ENCODE measurements around the gene C3orf22.
"Not testable (repeated sequence)": the region's sequence is repeated elsewhere in the genome, so short reads cannot be mapped to it uniquely, and the experiment has no call there.

C3orf22 gene

DNA sequence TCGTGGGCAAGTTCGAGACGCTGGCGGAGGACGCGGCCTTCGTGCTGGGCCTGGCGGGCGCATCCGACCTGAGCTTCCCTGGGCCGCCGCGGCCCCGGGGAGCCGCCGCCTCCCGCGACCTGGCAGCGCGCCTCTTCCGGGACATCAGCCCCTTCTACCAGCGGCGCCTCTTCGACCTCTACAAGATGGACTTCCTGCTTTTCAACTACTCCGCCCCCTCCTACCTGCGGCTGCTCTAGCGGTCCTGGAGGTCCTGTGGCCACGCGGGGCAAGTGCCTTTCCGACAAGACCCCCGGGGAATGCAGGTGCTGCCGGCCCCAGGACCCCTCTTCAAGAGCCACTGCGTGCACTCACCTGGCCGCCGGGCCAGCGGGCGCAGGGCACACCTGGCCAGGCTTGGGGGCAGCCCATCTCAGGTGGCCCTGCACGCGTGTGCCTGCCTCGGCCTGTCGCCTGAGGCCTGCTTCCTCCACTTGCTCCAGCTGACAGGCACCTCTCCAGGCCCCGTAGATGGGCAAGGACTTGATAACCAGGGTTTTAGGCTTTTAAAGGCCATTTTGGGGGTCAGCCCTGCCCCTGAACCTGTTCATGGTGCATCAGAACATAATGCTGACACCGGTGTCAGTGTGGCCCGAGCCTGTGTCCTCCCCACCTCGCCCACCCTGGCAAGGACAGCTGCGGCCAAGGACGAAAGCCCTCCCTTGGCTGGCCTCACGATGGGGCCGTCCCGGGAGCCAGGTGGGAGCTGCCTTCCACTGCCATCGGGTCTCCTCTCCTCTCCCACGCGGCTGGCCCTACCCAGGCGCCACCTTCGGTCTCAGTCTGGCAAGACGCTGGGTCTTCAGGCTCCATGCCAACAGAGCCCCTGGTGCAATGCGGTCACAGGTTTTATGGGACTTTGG lies 16.1 kb downstream of the C3orf22 start:
- DNase-seq (ENCODE audit: low read depth), result no peak

DNA sequence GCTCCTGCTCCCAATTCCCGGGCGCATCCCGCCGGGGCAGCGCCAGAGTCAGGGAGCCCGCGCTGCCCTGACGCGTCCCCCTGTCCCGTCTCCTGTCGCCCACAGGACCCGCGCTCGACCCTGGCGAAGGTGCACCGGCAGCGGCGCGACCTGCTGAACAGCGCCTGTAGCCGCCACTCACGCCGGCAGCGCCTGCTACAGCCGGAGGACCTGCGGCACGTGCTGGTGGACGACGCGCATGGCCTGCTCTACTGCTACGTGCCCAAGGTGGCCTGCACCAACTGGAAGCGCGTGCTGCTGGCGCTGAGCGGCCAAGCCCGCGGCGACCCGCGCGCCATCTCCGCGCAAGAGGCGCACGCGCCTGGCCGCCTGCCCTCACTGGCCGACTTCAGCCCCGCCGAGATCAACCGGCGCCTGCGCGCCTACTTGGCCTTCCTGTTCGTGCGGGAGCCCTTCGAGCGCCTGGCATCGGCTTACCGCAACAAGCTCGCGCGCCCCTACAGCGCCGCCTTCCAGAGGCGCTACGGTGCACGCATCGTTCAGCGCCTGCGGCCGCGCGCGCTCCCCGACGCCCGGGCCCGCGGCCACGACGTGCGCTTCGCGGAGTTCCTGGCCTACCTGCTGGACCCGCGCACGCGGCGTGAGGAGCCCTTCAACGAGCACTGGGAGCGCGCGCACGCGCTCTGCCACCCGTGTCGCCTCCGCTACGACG lies 16.9 kb downstream of the C3orf22 start:
- DNase-seq (ENCODE audit: low read depth), result no peak

DNA sequence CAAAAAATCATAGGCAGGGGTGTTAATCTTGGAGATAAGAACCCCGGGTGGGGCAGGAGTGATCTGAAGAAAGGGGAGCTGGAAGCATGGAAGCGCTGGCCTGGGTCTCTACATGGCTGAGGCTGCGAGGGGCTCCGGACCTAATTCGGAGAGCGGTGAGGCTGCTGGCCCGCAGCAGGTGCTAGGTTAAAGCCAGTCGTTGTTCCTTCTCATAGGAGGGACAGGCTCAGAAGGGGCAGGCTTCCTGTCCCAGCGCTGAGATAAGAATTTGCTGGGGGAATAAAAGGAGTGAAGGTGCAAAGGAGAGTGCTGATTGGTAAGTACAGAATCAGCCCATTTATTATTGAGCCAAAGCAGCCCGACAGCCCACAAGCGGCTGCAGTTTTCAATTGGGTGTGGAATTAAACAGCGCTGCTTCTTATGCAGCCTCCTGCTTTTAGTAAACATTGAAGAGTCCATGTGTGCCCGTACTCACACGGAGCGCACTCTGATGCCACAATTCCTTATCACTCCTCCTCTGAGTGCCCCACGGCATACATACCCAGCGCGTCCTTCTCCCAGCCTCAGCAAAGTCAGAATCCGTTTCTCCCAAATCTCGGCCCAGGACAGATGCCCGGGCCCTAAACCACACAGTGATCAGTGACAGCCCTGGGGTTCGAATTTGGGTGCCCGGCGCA lies 17.6 kb downstream of the C3orf22 start:
- DNase-seq (ENCODE audit: low read depth), result no peak

DNA sequence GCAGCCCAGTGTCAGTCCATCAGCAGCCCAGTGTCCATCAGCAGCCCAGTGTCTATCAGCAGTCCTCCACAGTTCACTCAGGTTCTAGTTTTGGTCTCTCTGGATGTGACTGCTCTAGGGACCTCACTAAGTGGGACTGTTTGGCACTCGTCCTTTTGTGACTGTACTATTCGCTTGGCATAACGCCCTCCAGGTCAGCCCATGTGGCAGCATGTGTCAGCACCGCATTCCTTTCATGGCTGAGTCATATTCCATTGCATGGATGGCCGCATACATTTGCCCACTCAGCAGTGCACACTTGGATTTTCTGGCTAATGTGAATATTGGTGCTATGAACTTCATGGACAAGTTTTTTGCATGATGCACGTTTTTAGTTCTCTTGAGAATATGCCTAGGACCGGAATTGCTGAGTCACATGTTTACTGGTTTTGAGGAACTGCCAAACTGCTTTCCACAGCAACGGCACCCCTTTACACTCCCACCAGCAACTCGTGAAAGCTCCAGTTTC lies 18.3 kb downstream of the C3orf22 start:
- DNase-seq (ENCODE audit: low read depth), result no peak

DNA sequence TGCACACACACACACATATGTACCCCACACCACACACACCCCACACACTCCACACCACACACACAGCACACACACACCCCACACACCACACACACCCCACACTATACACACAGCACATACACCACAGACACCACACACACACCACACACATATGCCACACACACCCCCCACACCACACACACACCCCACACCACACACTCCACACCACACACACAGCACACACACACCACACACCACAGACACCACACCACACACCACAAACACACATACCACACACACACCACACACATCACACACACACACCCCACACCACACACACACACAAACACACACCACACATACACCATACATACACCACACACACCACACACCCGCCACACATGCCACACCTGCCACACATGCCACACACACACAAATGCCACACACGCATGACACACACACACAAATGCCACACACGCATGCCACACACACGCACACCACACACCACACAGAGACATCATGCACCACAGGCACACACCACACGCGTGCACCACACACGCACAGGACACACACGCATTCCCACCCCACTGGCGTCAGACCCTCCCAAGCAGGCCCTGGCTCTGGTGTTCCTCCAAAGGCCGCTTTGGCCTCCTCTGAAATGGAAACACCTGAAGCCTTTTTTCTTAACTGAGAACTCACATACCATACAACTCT lies 19.0 kb downstream of the C3orf22 start:
- DNase-seq (ENCODE audit: low read depth), result no peak

DNA sequence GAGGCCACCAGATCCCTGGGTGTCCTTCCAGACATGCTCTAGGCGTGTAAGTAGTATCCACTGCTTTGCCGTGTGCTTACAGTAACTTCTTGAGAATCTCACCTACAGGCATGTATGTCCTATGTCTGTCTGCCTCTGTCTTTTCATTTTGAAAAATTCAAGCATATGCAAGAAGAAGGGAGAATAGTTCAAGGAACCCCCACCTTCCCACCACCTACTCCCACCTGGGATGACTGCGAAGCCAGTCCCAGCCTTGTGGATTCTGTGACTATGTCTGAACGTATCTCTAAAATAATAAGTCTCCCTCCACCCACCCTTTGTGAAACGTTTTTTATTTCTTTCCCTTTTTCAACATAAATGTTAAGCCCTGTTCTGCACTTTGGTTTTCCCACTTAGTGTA lies 19.8 kb downstream of the C3orf22 start:
- no peak for DNase-seq (ENCODE audit: low read depth)

DNA sequence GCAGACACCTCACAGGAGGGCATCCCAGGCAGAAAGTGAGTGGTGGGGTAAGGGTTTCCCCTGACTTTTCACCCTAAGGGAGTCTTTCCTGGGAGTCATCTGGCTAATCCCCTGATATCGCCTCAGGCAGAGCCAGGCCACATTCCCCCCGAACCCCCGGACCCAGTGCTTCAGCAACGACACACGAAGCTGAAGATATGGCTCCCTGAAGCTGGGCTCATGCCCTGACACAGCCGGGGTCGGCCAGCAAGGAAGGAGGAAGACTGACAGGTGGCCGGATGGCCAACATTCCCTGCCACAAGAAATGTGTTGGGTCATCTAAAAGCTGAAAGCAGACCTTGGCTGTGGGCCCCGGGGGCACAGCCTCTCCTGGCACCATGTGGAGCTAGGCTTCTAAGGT lies 20.4 kb downstream of the C3orf22 start:
- DNase-seq (ENCODE audit: low read depth), result no peak

DNA sequence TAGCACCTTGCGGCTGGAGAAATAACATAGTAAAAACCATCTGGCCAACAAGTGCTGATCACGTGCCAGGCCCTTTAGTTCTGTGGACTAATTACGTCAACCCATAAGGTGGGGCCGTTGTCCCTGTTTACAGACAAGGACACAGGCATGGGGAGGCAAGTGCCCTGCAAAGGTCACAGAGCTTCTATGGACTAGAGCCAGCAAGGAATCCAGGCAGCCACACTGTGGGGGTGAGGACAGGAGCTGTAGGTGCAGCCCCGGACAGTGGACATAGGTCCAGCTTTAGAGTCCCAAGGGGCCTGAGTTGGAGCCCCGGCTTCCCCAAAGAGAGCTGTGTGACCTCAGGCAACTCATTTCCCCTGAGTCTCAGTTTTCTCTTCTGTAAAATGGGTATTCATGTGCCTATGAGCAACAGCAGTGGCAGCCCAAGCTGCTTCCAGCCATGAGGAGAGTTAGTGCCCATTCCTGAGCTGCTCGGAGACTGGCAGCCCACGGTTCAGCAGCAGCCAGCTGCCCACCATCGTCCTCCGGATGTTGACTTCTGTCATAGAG lies 20.9 kb downstream of the C3orf22 start:
- no peak for DNase-seq (ENCODE audit: low read depth)

DNA sequence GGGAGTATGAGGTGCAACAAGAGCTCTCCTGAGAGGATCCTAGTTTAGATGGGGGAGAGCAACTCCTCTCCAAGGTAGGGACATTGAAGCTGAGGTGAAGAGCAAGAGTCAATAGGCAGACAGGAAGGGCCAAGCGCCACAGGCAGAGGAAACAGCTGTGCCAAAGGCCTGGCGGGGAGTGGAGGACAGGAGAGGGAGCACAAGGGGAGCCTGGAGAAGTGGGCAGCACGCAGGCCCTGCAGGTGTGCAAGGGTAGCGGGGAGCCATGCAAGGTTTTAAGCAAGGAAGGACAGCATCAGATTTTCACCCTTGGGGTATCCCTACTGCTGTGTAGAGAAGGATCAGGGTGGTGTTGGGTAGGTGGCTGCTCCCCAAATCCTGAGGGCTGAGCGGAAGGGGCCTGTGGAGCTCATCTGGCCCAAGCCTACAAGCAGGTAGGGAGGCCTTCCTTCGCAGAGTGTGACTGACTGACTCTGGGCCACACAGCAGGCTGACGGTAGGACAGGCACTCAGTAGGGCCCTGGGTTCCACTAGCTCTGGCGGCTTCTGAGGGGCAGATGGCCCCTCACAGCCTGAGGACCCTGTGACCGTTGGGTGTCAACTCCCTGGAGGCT lies 21.5 kb downstream of the C3orf22 start:
- no peak for DNase-seq (ENCODE audit: low read depth)

DNA sequence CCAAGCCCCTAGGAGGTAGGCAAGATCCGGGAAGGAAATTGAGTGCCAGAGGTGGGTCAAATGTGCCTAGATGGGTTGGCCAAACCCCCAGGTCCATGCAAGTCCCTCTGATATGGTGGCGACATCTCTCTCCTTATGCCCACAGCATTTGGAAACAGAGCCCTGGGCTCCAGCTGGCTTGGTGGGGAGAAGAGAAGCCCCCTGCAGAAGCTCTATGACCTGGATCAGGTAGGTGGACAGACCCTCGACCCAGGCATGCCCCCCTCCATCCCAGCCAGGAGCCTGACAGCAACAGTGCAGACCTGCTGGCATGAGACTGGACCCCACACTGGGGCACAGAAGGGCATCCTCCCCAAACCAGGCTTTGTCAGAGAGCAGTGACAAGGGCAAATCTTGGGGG lies 22.6 kb downstream of the C3orf22 start:
- DNase-seq (ENCODE audit: low read depth), result no peak

DNA sequence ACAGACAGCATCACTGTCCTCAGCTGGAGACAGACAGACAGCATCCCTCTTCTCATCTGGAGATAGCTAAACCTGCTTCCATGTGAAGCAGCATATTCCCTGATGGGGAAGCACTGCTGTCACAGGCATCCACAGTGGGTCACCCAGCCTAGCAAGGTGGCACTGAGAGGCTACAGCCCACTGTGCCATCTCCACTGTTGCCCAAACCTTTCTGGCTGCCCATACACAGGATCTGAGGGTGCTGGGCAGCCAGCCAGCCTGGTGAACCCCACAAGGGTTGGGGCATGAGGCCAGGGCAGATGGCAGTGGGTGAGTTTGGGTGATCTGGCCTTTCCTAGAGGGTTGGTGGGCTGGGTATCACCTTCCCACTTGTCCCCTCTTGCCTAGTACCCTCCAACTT lies 23.1 kb downstream of the C3orf22 start:
- no peak for DNase-seq (ENCODE audit: low read depth)

DNA sequence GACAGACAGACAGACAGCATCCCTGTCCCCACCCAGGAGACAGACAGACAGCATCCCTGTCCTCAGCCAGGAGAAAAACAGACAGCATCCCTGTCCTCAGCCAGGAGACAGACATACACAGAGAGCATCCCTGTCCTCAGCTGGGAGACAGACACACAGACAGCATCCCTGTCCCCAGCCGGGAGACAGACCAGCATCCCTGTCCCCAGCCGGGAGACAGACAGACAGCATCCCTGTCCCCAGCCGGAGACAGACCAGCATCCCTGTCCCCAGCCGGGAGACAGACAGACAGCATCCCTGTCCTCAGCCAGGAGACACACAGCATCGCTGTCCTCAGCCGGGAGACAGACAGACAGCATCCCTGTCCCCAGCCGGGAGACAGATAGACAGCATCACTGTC lies 24.0 kb downstream of the C3orf22 start:
- not testable (repeated sequence) for DNase-seq (ENCODE audit: low read depth)

DNA sequence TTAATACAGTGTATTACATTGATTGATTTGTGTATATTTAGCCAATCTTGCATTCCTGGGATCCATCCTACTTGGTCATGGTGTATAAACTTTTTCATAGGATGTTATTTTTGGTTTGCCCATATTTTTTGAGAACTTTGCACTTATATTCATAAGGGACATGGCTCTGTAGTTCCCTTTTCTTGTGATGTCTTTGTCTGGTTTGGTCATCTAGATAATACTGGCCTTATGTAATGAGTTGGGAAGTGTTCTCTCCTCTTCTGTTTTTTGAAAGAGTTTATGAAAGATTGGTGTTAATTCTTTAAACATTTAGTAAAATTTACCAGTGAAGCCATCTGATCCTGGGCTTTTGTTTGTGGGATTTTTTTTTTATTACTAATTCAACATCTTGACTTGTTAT lies 25.2 kb downstream of the C3orf22 start:
- DNase-seq (ENCODE audit: low read depth), result no peak

DNA sequence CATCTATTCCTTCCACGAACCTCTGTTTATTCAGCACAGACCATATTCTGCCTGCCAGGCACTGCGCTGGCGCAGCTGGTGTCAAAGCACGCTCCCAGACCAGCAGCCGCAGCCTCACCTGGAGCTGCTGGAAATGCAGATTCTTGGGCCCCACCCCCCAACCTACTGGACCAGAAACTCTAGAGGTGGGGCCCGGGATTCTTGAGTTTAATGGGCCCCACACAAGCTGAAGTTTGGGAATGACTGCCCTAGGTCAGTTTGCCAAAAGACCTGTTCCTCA lies 27.7 kb downstream of the C3orf22 start:
- DNase-seq (ENCODE audit: low read depth), result no peak

DNA sequence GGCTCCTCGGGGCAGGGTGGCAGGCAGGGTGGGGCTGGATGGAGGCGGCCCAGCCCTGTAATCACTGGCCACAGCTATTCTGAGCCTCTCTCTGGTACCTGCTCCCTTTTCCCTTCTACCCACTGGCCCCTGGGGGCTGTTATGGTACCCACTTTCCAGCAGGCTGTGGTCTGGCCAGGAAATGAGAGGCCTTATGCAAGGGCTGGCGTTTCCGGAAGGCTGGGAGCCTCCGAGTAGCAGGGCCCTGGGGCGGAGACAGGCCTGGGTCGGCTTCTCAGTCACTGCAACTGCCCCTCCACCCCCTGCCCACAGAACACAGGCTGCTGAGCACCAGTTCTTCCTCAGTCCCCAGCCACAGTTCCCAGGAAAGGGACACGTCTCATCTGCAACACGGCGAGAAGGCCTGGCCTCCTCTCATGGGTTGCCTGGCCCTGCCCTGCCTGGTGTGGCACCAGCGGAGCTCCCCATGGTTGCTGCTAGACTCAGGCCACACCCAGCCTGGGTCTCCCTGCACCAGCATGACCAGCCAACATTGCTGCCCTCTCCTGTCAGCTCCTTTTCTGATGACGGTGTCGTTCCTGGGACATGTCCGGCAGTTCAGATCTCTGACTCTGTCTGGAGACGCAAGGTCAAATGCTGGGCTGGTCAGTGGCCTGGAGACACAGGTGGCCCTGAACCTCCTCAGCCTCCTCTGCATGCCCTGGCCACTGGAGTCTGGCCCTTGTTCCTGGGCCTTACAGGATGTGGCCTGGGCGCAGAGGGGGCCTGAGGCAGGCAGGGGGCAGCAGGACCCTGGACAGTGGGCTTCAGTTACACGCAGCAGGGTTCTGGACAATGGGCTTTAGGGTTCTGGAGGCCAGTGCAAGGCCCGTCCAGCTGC lies 28.3 kb downstream of the C3orf22 start:
- DNase-seq (ENCODE audit: low read depth), result no peak

DNA sequence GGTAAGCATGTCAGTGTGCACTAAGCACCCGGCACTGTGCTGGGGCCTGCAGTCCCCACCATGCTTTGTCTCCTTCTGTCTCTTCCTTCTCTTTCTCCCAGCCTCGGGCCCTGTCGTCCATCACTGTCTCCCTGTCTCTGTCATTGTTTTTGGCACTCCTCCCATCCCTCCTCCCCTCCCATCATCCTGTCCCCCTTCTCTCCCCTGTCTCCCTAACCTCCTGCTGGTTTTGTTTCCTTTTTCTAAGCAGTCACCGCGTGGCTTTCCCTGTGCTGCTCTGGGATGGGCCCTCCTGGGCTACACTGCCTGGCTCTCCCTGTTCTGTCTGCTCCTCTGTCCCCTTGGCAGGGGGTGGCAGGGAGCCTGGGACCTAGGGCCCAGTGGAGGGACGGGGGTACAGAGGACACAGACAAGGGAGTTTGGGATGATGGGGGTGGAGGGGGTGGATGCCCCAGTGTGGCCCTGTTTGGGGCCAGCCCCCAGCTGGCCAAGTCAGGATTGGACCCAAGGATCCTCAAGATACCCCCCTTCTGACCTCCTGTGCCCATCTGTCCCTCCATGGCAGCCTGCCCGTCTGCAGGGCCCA lies 29.1 kb downstream of the C3orf22 start:
- no peak for DNase-seq (ENCODE audit: low read depth)

DNA sequence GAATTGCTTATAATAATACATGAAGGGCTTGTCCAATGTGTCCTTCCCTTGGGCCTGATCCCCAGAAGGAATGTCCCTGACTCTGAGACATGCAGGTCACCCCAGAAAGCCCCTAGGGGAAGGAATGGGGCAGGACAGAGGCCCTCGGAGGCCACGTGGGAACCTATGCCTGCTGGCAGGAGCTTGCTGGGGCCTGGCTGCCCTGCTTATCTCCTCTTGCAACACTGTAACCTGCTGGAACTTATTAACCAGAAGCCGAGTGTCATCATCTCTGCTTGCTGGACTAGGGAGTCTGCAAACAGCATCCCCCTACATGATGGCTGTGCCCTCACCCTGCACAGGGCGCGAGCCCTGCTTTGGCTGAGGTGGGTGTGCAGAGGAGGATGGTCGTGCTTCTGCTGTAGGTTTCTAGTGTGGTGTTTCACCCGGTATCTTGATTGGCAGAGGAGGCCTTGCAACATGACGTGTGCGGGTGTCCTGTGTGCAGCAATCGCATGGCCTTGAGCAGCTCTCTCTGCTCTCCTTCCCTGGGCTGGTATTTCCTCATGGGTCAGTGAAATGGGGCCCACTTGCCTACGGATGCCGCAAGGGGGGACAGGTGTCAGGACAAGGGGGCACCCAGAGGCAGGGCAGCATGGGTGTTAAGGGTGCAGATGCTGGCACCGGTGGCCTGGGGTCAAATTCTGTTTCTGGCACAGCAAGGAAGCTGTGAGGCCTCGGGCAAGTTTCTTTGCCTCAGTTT lies 29.8 kb downstream of the C3orf22 start:
- DNase-seq (ENCODE audit: low read depth), result no peak

DNA sequence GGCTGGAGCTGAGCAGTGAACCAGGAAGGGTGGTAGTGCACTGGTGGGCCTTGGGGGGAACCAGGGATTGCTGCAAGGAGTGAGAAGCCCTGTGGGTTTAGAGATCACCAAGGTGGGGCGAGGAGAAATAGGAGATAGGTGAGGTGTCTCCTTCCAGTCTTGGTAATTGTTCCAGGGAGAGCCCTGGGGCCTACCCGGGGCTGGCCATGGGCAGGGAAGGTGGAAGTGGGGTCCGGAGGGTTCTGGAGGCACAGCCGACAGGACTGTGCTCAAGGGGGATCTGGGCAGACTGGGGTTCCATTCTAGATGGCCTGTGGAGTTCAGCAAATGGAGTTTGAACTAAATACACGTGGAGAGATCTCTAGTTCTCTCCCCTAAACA lies 30.3 kb downstream of the C3orf22 start:
- no peak for DNase-seq (ENCODE audit: low read depth)

DNA sequence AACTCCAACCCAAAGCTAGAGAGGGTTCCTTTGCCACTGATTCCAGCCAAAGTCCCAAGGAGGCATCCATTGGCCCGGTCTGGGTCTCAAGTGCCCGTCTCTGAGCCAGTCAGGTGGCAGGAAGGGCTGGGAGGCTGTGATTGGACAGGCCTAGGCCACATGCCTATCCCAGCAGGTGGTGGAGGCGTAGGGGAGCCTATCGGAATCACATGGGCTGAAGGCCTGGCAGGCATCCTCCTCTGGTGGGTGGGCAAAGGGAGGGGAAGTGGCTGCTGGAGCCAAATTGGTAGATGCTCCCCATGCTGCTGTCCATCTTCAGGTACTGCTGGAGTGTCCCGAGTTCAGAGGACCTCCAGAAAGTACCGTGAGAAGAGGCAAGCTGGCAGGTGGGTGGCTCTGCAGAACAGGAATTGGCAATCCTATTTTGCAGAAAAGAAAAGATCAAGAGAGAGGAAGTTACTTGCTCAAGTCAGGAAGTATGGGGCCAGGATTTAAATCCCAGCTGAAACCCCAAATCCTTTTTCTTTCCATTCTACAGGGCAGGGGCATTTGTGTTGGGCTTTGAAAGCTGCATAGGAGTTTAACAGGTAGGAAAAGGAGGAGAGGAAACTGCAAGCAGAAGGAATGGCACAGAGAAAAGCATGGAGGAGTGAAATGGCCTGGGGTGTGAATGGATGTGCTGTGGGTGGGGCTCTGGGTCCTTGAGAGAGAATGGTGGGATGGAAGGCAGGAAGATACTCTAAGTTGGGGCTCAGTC lies 31.1 kb downstream of the C3orf22 start:
- no peak for DNase-seq (ENCODE audit: low read depth)
